NCI-H128 (cell line): ENCODE measurements around the gene CTSS.
"Not testable (repeated sequence)": the region's sequence is repeated elsewhere in the genome, so short reads cannot be mapped to it uniquely, and the experiment has no call there.

Source experiments
- DNase-seq: peaks from one replicate; lab custom pipeline; 2025; ENCODE audit not compliant: unreplicated experiment; lab: John Stamatoyannopoulos, UW

Gene CTSS

GRCh38 chr1:150765296-150765976, at the start of gene CTSS:
TSS of gene CTSS (minus strand) at chr1:150765778. CDS start at chr1:150764763, 1,015 bp downstream.
- DNase-seq: no peak

GRCh38 chr1:150813028-150813707, 47.6 kb upstream of the CTSS start:
- DNase-seq: peak; percentile 22

- no peak for DNase-seq
Measured at GRCh38 chr1:150810958-150811659, 45.5 kb upstream of the CTSS start.

- no peak for DNase-seq
Measured at GRCh38 chr1:150809651-150810050, 44.1 kb upstream of the CTSS start.

GRCh38 chr1:150808846-150809245, 43.3 kb upstream of the CTSS start:
- no peak for DNase-seq

GRCh38 chr1:150808121-150808520, 42.5 kb upstream of the CTSS start, which contains the start of gene CTSK:
TSS of gene CTSK (minus strand) at chr1:150808260. CDS start at chr1:150806805, 1,455 bp downstream.
- no peak for DNase-seq

- DNase-seq: no peak
Measured at GRCh38 chr1:150807249-150808023, 41.9 kb upstream of the CTSS start.

GRCh38 chr1:150805899-150806298, 40.3 kb upstream of the CTSS start:
- DNase-seq: no peak

- no peak for DNase-seq
Measured at GRCh38 chr1:150804671-150805070, 39.1 kb upstream of the CTSS start.

- no peak for DNase-seq
Measured at GRCh38 chr1:150799089-150799488, 33.5 kb upstream of the CTSS start.

- peak; percentile 63 for DNase-seq
Measured at GRCh38 chr1:150798525-150798924, 32.9 kb upstream of the CTSS start.

GRCh38 chr1:150796374-150796773, 30.8 kb upstream of the CTSS start:
- no peak for DNase-seq

- DNase-seq: not testable (repeated sequence)
Measured at GRCh38 chr1:150793778-150794177, 28.2 kb upstream of the CTSS start.

- no peak for DNase-seq
Measured at GRCh38 chr1:150793221-150793620, 27.6 kb upstream of the CTSS start.

GRCh38 chr1:150791585-150791984, 26.0 kb upstream of the CTSS start:
- no peak for DNase-seq

GRCh38 chr1:150789396-150789795, 23.8 kb upstream of the CTSS start:
- no peak for DNase-seq

- DNase-seq: no peak
Measured at GRCh38 chr1:150788946-150789345, 23.4 kb upstream of the CTSS start.

- no peak for DNase-seq
Measured at GRCh38 chr1:150787455-150787854, 21.9 kb upstream of the CTSS start.

GRCh38 chr1:150780510-150780909, 14.9 kb upstream of the CTSS start:
- DNase-seq: no peak

GRCh38 chr1:150778409-150778808, 12.8 kb upstream of the CTSS start:
- DNase-seq: no peak

- no peak for DNase-seq
Measured at GRCh38 chr1:150777544-150777943, 12.0 kb upstream of the CTSS start.
